ENCODE data around the gene WDPCP.

GRCh38 chr2:63406641-63407040, 181.6 kb downstream of the WDPCP start:
- TF ChIP-seq TAF1 (IDR thresholded peaks at IDR 0.05; ENCODE audit: borderline replicate concordance, low read depth, low read length) (no peak), CTCF (IDR thresholded peaks at IDR 0.05) (no peak), MEF2A (IDR thresholded peaks at IDR 0.05; ENCODE audit: borderline replicate concordance, low read depth) (no peak), RAD21 (IDR thresholded peaks at IDR 0.05; ENCODE audit: low read length) (no peak)
